ENCODE measurements around the gene SGTB. TPM values are rescaled to one million over a fixed set of nuclear protein-coding genes. Genes with fewer than 3 reads are reported as not detected.

SGTB gene
- total RNA-seq, 1 experiment from 2014 or later, result 19.1 TPM

DNA sequence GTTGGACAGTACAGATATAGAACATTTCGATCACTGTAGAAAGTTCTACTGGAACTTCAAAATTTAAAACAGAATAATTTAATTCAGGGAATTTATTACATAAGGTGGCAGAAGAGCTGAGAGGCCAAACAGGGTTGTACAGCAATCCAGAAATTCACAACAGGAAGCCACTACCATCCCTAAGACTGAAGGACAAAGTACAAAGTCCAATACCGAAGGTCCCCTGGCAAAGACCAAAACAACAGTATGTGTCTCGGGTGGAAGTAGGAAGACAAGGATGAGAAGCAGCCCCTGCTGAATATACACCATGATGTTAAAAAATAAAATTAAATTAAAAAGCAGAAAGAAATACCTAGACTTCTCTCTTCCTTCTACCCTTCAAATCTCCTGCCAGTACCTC lies 19.9 kb downstream of the SGTB start:
- ChIA-PET POLR2A (ENCODE audit: low non-redundant PET) (no interaction called here), CTCF (no interaction called here)
- Histone ChIP-seq H3K9me3 (ENCODE audit: low read depth, low read length, poor library complexity, severe bottlenecking) (no peaks in the 10 kb centered on the region), H3K27ac (ENCODE audit: low read depth, low read length, poor library complexity, severe bottlenecking) (no peak overlapping the region), H3K4me1 (ENCODE audit: insufficient read depth, low read length, poor library complexity, severe bottlenecking) (no peaks in the 10 kb centered on the region), H3K36me3 (ENCODE audit: insufficient read depth, low read length, poor library complexity, severe bottlenecking) (peaks cover 4% of the 10 kb centered on the region), H3K27me3 (replicated peaks; ENCODE audit: insufficient read depth, low read depth, low read length, poor library complexity) (no peaks in the 10 kb centered on the region), H3K4me3 (ENCODE audit: low read depth, low read length, poor library complexity, severe bottlenecking) (no peak overlapping the region)
- intact Hi-C loops (cut with micrococcal nuclease; ENCODE audit: unreplicated experiment), result no loop called here
- no peak for DNase-seq (ENCODE audit: low spot score)
- TF ChIP-seq, protein P1, sequence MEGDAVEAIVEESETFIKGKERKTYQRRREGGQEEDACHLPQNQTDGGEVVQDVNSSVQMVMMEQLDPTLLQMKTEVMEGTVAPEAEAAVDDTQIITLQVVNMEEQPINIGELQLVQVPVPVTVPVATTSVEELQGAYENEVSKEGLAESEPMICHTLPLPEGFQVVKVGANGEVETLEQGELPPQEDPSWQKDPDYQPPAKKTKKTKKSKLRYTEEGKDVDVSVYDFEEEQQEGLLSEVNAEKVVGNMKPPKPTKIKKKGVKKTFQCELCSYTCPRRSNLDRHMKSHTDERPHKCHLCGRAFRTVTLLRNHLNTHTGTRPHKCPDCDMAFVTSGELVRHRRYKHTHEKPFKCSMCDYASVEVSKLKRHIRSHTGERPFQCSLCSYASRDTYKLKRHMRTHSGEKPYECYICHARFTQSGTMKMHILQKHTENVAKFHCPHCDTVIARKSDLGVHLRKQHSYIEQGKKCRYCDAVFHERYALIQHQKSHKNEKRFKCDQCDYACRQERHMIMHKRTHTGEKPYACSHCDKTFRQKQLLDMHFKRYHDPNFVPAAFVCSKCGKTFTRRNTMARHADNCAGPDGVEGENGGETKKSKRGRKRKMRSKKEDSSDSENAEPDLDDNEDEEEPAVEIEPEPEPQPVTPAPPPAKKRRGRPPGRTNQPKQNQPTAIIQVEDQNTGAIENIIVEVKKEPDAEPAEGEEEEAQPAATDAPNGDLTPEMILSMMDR (conservative IDR thresholded peaks at IDR 0.05; ENCODE audit: low read depth, low read length), result no peak
- no peak for TF ChIP-seq EZH2 (IDR thresholded peaks at IDR 0.05; ENCODE audit: borderline replicate concordance, low read depth, low read length, poor library complexity, severe bottlenecking)
- BruUV-seq (replicated peaks), result no TSS peak

DNA sequence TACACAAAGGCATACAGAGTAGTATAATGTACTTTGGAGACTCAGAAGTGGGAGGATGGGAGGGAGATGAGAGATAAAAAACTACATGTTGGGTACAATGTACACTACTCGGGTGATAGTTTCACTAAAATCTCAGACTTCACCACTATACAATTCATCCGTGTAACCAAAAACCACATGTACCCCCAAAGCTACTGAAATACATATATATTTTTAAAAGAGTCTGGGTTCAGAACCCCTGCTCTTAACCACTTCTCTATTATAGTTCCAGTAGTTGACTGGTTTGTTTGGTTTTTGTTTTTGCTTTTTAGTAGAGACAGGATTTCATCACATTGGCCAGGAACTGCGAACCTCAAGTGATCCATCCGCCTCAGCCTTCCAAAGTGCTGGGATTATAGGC lies 22.6 kb downstream of the SGTB start:
- Histone ChIP-seq H3K27ac (ENCODE audit: low read depth, low read length, poor library complexity, severe bottlenecking) (no peak overlapping the region), H3K9me3 (ENCODE audit: low read depth, low read length, poor library complexity, severe bottlenecking) (no peaks in the 10 kb centered on the region), H3K4me1 (ENCODE audit: insufficient read depth, low read length, poor library complexity, severe bottlenecking) (no peaks in the 10 kb centered on the region), H3K4me3 (ENCODE audit: low read depth, low read length, poor library complexity, severe bottlenecking) (no peak overlapping the region), H3K27me3 (replicated peaks; ENCODE audit: insufficient read depth, low read depth, low read length, poor library complexity) (no peaks in the 10 kb centered on the region), H3K36me3 (ENCODE audit: insufficient read depth, low read length, poor library complexity, severe bottlenecking) (peaks cover 4% of the 10 kb centered on the region)
- POLR2A ChIA-PET (ENCODE audit: low non-redundant PET), result no interaction called here
- intact Hi-C loops (cut with micrococcal nuclease; ENCODE audit: unreplicated experiment), result no loop called here
- DNase-seq (ENCODE audit: low spot score), result no peak
- BruUV-seq (replicated peaks), result no TSS peak
- TF ChIP-seq EZH2 (IDR thresholded peaks at IDR 0.05; ENCODE audit: borderline replicate concordance, low read depth, low read length, poor library complexity, severe bottlenecking), result no peak
- TF ChIP-seq, protein P1 (conservative IDR thresholded peaks at IDR 0.05; ENCODE audit: low read depth, low read length), result no peak
- CTCF ChIA-PET, result no interaction called here

DNA sequence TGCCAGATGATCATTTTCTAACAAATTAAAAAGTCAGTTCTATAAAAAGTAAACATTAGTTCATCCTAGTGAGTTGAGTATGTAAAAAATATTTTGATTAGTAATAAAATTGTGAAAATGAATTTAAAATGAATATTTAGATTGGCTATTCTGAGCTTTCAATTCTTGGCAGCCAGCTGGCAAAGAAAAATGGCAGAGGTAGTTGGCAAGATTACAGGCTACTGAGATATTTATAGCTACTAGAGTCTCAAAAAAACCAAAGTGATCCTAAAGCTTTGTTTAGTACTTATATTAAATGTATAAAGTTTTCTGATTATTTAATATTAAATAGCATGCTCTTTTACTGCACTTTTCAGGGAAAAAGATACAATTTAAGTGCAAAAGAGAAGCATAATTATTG lies 25.0 kb downstream of the SGTB start:
- DNase-seq (ENCODE audit: low spot score), result no peak
- TF ChIP-seq EZH2 (IDR thresholded peaks at IDR 0.05; ENCODE audit: borderline replicate concordance, low read depth, low read length, poor library complexity, severe bottlenecking), result no peak
- TF ChIP-seq, protein P1 (conservative IDR thresholded peaks at IDR 0.05; ENCODE audit: low read depth, low read length), result no peak
- Histone ChIP-seq H3K36me3 (ENCODE audit: insufficient read depth, low read length, poor library complexity, severe bottlenecking) (peaks cover 4% of the 10 kb centered on the region), H3K9me3 (ENCODE audit: low read depth, low read length, poor library complexity, severe bottlenecking) (no peaks in the 10 kb centered on the region), H3K4me1 (ENCODE audit: insufficient read depth, low read length, poor library complexity, severe bottlenecking) (no peaks in the 10 kb centered on the region), H3K4me3 (ENCODE audit: low read depth, low read length, poor library complexity, severe bottlenecking) (no peak overlapping the region), H3K27ac (ENCODE audit: low read depth, low read length, poor library complexity, severe bottlenecking) (no peak overlapping the region), H3K27me3 (replicated peaks; ENCODE audit: insufficient read depth, low read depth, low read length, poor library complexity) (no peaks in the 10 kb centered on the region)
- ChIA-PET POLR2A (ENCODE audit: low non-redundant PET) (no interaction called here), CTCF (no interaction called here)
- BruUV-seq (replicated peaks), result no TSS peak
- intact Hi-C loops (cut with micrococcal nuclease; ENCODE audit: unreplicated experiment), result no loop called here
